Colonic mucosa (tissue), 4 donors: Measurements from ENCODE around the gene ASIC4. TPM values are rescaled to one million over a fixed set of nuclear protein-coding genes. Genes with fewer than 3 reads are reported as not detected.

Experiments used
- DNase-seq: peaks from one replicate; pipeline ENCODE4 v3.0.0-alpha.2; 2020
- H3K27ac ChIP-seq: fragments of 200-600 bp; one replicate; pipeline ENCODE4 v1.8.0; 2021
- H3K27me3 ChIP-seq: fragments of 200-600 bp; one replicate; pipeline ENCODE4 v1.8.0; 2021
- H3K36me3 ChIP-seq: fragments of 200-600 bp; one replicate; pipeline ENCODE4 v1.8.0; 2021
- H3K4me1 ChIP-seq: fragments of 200-600 bp; one replicate; pipeline ENCODE4 v1.8.0; 2021; ENCODE audit warnings: mild to moderate bottlenecking
- H3K4me3 ChIP-seq: fragments of 200-600 bp; one replicate; pipeline ENCODE4 v1.8.0; 2021
- H3K9ac ChIP-seq, 2 donors: one replicate each; pipeline ENCODE4 v1.7.0; 2013; ENCODE audit warnings: control low read depth in 2 of 2, low read depth in 2 of 2, low read length in 2 of 2
- H3K9me3 ChIP-seq: fragments of 200-600 bp; one replicate; pipeline ENCODE4 v1.8.0; 2021
- CTCF ChIP-seq: fragments of 200-600 bp; IDR thresholded peaks from one replicate; pipeline ENCODE4 v1.8.0; 2022; ENCODE audit warnings: antibody characterized with exemption, mild to moderate bottlenecking
- intact Hi-C: fragments of 100-400 bp; cut with DNase I; formaldehyde crosslinking; loops from one replicate; pipeline ENCODE4 v1.14.1; 2022
- total RNA-seq, 2 donors: library from RNA; stranded (reverse); fragmentation: NEBNext Ultra II Directional in 1 of 2; extraction: Animal tissue kit (Norgen Biotek cat#: 25700) in 1 of 2; gene quantifications; one replicate each; pipeline ENCODE4 v1.2.1, GENCODE V29; 2021
- donor health status: healthy.
- donor health status: DM: no; HTN: no; CAD: no.
- donor health status: DM: no; HTN: no; CAD: no.

Gene ASIC4
- total RNA-seq, 2 donors from 2014 or later: 0.12 TPM; not detected in 1

DNA sequence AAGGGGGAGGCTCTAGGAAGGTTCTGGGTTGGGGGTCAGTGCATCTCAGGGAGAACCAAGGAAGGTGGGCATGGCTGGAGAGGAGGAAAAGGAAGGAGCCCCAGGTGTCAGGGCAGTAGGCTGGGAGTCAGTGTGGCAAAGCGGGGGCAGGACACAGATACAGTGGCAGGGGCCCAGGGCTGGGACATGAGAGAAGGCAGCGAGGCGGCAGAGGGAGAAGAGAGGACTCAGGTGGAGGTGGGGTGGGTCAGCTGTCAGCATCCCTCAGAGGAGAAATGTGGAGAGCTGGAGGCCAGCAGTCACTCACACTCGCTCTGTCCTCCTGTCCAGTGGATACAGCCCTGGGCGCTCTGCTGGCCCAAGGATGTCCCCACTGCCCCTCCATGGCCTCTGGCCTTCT, 21.2 kb upstream of the ASIC4 start:
- H3K27ac ChIP-seq: no peak overlapping the region
- intact Hi-C loops: no loop called here
- TF ChIP-seq CTCF: no peak
- no peak for DNase-seq
- no peaks in the 10 kb centered on the region for H3K36me3 ChIP-seq
- no peak overlapping the region for H3K4me3 ChIP-seq
- H3K4me1 ChIP-seq: no peaks in the 10 kb centered on the region
- no peaks in the 10 kb centered on the region for H3K9me3 ChIP-seq
- no peak overlapping the region for H3K9ac ChIP-seq
- H3K27me3 ChIP-seq: peaks cover 27% of the 10 kb centered on the region

GRCh38 chr2:219494952-219495530, 19.2 kb upstream of the ASIC4 start:
- Histone ChIP-seq H3K9ac (no peak overlapping the region), H3K4me3 (no peak overlapping the region), H3K4me1 (no peaks in the 10 kb centered on the region), H3K36me3 (no peaks in the 10 kb centered on the region), H3K27me3 (peaks cover 27% of the 10 kb centered on the region), H3K9me3 (no peaks in the 10 kb centered on the region), H3K27ac (no peak overlapping the region)
- no peak for TF ChIP-seq CTCF
- no peak for DNase-seq
- intact Hi-C loops: loop anchor here (5.0 kb wide), 1 partner anchor 37 kb away; no protein-coding TSS in a partner anchor

DNA sequence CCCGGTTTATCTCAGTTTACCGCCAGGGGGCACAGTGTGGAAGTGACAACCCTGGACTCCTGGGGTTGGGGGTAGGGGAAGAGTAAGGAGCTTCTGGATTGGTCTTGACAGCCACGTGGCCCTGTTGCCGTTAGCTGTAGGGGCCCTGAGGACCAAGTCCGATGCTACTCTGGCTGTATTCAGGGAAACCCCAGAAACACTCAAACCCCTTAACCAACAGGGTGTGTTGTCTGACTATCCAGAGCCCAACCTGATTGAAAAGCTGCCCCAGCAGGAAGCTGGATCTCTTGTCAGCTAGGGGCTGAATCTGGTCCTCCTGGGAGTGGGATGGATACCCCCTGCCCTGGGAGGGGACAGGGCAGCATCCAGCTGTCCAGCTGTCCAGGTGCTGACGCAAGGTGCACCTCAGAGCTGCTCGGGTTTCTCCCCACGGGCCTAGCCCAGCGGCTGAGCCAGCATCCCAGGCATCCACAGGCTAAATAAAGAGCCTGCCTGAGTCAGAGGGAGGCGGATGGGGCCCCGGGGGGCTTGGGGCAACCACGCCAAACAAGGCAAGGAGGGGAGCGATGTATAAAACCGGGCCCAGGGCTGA, 18.7 kb upstream of the ASIC4 start:
- Histone ChIP-seq H3K4me3 (no peak overlapping the region), H3K36me3 (no peaks in the 10 kb centered on the region), H3K27me3 (peaks cover 27% of the 10 kb centered on the region), H3K27ac (no peak overlapping the region), H3K9ac (peak overlapping the region in 1 of 2 donors; percentile 4), H3K9me3 (no peaks in the 10 kb centered on the region), H3K4me1 (no peaks in the 10 kb centered on the region)
- intact Hi-C loops: loop anchor here (5.0 kb wide), 1 partner anchor 37 kb away; no protein-coding TSS in a partner anchor
- DNase-seq: peak; percentile 65
- TF ChIP-seq CTCF: peak; percentile 58

DNA sequence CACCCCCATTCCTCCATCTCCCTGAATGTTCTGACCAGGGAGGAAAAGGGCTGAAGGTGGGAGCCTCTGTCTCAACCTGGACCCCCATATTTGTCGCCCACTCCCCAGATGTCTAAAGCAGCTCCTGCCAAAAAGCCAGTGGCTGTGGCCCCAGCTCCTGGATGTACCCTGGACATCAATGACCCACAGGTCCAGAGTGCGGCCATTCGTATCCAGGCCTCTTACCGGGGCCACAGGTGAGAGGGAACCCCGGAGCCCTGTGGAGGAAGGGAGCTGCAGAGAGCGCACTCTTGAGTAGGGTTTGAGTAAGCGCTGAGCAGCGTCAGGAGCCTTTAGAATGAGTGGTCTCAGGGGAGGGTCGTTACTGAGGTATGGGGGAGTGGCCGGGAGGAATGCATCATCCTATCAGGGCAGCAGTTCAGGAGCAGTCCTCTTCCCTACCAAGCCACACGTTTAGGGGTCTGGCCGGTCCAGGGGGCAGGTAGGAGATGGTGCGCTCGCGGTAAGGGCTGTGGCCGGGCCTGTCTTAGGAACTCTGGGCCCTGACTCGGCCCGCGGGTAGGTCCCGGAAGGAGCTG, 17.9 kb upstream of the ASIC4 start:
- Histone ChIP-seq H3K27ac (no peak overlapping the region), H3K4me1 (no peaks in the 10 kb centered on the region), H3K4me3 (no peak overlapping the region), H3K9me3 (no peaks in the 10 kb centered on the region), H3K36me3 (no peaks in the 10 kb centered on the region), H3K9ac (peak overlapping the region in 1 of 2 donors; percentile 29), H3K27me3 (peaks cover 27% of the 10 kb centered on the region)
- DNase-seq: no peak
- no peak for TF ChIP-seq CTCF
- intact Hi-C loops: loop anchor here (5.0 kb wide), 1 partner anchor 36 kb away; no protein-coding TSS in a partner anchor

DNA sequence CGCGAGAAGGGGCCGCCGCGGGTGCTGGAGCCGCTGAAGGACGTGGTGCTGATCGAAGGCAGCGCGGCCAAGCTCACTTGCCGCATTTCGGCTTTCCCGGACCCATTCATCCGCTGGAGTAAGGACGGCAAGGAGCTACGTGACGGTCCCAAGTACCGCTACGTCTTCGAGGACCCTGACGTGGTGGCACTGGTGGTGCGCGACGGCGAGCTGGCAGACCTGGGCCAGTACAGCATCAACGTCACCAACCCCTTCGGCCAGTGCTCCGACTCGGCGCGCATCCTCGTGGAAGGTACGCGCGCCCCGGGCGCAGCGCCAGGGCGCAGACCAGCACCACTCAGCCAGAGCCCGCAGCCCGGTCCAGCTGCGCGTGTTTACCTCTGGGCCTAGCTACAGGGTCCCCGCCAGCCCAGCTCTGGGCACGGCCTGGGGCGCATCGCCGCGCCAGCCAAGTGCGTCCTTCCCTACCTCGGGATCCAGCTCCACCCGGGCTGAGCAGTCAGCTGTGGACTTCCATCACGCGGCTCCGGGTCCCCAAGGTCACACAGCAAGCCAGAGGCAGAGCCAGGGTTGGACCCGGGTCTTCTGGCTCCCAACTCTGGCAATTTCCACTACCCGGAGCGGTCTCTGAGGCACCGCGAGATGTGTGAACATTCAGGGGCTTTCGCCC, 17.3 kb upstream of the ASIC4 start:
- Histone ChIP-seq H3K27ac (peak overlapping the region; percentile 98), H3K4me1 (no peaks in the 10 kb centered on the region), H3K27me3 (peaks cover 27% of the 10 kb centered on the region), H3K4me3 (no peak overlapping the region), H3K9ac (peak overlapping the region; percentile 29 to 96), H3K36me3 (no peaks in the 10 kb centered on the region), H3K9me3 (no peaks in the 10 kb centered on the region)
- intact Hi-C loops: loop anchor here (5.0 kb wide), 1 partner anchor 35 kb away; no protein-coding TSS in a partner anchor
- TF ChIP-seq CTCF: no peak
- peak; percentile 31 for DNase-seq
